MM.1S (cell line): ENCODE results near the gene RASGRF2.

ENCODE experiments used
- EZH2phosphoT487 ChIP-seq: fragments of 300-600 bp; sonication (generic); IDR thresholded peaks from 2 replicates; pipeline ENCODE4 v1.6.1; 2018; ENCODE audit warnings: antibody characterized with exemption, low read length
- TF ChIP-seq, protein P1 (sequence below): fragments of 300-600 bp; sonication (generic); IDR thresholded peaks from 2 replicates; pipeline ENCODE4 v1.5.1; 2016; ENCODE audit warnings: antibody characterized with exemption, low read length, mixed read lengths

- TF ChIP-seq, protein P1, sequence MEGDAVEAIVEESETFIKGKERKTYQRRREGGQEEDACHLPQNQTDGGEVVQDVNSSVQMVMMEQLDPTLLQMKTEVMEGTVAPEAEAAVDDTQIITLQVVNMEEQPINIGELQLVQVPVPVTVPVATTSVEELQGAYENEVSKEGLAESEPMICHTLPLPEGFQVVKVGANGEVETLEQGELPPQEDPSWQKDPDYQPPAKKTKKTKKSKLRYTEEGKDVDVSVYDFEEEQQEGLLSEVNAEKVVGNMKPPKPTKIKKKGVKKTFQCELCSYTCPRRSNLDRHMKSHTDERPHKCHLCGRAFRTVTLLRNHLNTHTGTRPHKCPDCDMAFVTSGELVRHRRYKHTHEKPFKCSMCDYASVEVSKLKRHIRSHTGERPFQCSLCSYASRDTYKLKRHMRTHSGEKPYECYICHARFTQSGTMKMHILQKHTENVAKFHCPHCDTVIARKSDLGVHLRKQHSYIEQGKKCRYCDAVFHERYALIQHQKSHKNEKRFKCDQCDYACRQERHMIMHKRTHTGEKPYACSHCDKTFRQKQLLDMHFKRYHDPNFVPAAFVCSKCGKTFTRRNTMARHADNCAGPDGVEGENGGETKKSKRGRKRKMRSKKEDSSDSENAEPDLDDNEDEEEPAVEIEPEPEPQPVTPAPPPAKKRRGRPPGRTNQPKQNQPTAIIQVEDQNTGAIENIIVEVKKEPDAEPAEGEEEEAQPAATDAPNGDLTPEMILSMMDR, result no peak
- TF ChIP-seq EZH2phosphoT487, result no peak
Observed at GRCh38 chr5:80986382-80986781, 26.2 kb downstream of the RASGRF2 start.
